ENCODE data around the gene LRRTM4.

DNA sequence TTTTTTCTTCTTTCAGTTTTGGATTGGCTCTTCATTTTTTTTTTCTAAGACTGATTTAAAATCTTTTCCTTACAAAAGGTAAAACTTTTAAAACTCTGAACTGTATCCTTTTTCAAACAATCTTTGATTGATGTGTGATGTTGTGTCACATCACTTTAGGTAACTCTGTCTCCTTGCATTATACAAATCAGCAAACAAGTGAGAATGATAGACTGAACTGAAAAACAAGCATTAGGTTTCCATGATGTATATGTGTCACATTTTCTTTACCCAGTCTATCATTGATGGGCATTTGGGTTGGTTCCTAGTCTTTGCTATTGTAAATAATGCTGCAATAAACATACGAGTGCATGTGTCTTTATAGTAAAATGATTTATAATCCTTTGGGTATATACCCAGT is 655.7 kb downstream of the LRRTM4 start:
- TF ChIP-seq CTCF (optimal IDR thresholded peaks at IDR 0.05 in 1 of 3, IDR thresholded peaks at IDR 0.05 in 1 of 3, conservative IDR thresholded peaks at IDR 0.05 in 1 of 3; ENCODE audit: extremely low read depth in 1 of 3, insufficient read depth in 2 of 3, low read length in 3 of 3) = no peak
- no peak for TF ChIP-seq EZH2 (IDR thresholded peaks at IDR 0.05; ENCODE audit: low read length)
